ENCODE results near the gene STT3A.

GRCh38 chr11:125562430-125562829, 30.2 kb upstream of the STT3A start:
- no peak for TF ChIP-seq CTCF (IDR thresholded peaks at IDR 0.05 in 4 of 5, conservative IDR thresholded peaks at IDR 0.05 in 1 of 5)
- no peak for TF ChIP-seq POLR2A (IDR thresholded peaks at IDR 0.05)

Data from gastrocnemius medialis (tissue), 4 donors.